HG02678 (cell line): ENCODE data around the gene EVX2.

Source experiments
- ATAC-seq: cut with Tn5 transposase; IDR thresholded peaks from one replicate; pipeline ENCODE4 v1.9.1; 2021; ENCODE audit warnings: mild to moderate bottlenecking, moderate library complexity; ENCODE audit not compliant: unreplicated experiment

EVX2 gene

DNA sequence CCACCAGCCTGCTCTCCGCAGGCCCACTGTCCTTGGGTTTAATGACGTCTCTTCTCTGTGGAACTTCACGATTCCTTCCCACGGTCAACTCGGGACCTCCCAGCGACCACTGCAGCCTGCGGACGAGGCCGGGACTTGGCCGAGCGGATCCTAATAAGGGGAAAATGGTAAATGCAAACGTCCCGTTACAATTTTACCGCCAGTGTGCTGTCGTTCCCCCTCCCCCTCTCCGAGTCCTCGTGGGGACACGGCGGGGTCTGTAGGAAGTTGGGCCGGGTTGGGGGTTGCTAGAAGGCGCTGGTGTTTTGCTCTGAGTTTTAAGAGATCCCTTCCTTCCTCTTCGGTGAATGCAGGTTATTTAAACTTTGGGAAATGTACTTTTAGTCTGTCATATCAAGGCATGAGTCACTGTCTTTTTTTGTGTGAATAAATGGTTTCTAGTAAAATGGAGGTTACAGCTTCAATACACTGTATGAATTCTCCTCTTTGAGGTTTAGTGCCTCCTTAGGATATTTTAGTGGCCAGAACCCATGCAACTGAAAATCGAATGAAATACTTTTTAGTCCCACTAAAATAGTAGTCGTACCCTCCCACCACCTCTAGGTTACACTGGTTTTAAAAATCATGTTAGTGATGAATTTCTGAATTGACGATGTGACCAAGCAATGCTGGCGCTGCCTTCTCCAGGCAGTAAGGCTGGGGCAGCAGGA is 25.6 kb upstream of the EVX2 start:
- ATAC-seq: no peak

- ATAC-seq: no peak
Observed at GRCh38 chr2:176107731-176108181, 24.0 kb upstream of the EVX2 start.

GRCh38 chr2:176106581-176107539 is 23.1 kb upstream of the EVX2 start, which contains the start of gene HOXD11:
HOXD11 (plus strand) TSS chr2:176107280; CDS start chr2:176107356, 76 bp downstream.
- no peak for ATAC-seq

- no peak for ATAC-seq
Observed at GRCh38 chr2:176105730-176106580, 22.2 kb upstream of the EVX2 start.

- ATAC-seq: no peak
Observed at GRCh38 chr2:176105078-176105729, 21.4 kb upstream of the EVX2 start.

DNA sequence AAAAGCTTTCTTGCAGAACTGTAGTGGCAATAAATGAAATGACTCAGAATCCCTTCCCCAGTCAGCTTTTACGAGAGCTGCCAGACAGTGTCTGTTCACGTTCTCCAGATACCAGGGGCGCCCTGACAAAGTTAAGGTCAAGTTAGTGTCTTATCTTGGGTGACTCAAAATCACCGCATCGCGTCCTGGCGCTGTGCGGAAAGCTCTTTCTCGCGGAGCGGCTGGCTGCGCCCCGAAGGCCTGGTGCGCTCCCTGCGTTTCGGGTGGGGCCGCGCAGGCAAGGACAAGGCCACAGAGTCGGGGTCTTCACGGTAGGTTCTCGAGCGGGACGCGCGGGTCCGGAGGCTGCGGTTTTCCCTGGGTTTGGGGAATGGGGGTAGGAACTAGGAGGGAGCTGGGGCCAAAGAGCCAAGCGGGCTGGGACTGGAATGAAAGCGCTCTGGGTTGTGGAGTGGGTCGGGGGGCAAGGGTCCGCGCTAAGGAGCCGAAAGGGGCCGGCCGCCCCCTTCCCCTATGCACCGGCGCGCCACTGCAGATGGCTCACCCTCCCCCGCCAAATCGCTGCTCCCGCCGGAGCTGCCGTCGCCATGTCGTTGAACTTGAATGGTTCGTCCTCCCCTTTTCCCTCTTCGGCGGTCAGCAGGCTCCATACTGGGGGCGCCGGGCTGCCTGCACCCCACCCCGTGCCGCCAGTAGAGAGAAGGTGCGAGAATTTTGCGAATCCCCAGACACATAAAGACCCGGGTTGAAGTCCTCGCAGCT is 20.7 kb upstream of the EVX2 start:
- ATAC-seq: no peak

DNA sequence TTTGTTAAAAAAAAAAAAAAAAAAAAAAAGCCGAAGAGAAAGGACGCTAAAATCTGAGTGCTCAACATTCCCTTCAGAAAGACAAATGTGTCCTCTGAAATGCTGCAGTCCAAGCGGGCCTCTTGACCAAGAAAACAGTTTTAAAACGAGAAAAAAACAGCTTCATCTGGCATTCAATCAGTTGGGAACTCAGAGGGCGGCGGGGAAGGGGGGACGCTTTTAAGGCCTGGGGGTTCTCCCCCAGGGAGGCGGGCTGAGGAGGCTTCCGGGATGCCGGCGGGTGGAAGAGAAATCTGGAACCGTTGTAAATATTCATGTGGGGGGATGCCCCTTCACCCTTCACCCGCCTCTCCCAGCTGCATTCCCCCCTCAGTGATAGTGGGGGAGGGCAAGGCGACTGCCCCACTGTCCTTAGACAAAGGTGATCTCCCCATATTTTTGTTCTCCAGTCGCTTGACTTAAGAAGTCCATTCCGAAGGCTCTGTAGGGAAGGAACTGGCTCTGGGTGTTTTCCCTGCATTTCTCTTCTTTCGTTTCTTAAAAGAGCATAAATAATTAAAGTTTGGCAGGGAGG is 20.1 kb upstream of the EVX2 start:
- no peak for ATAC-seq

GRCh38 chr2:176103194-176103593 is 19.4 kb upstream of the EVX2 start:
- ATAC-seq: no peak

DNA sequence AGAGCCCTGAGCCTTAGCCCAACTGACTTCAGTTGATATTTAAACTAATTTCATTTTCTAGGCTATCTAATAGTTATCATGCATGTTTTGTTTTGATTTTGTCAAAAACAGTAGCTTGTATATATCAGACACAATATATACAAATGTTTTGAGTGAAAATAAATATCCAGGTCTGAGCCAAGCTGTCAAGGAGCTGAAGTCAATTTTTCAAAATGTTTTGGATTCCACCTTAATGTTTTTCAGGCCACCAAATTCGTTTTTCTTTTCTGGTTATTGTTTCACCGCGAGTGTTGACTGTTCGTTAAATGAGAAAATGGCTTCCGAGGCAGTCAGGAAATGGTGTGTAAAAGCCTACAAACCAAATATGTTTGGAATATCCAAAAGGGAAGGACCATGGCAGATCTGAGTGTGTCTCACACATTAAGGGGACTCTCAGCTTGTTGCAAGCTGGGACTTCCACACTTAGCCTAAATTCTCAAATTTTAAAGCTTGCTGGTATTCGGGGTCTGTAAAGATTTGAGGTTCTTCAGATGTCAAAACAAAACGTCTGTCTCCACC is 18.6 kb upstream of the EVX2 start:
- no peak for ATAC-seq

- no peak for ATAC-seq
Observed at GRCh38 chr2:176101842-176102241, 18.1 kb upstream of the EVX2 start.

- no peak for ATAC-seq
Observed at GRCh38 chr2:176101216-176101830, 17.6 kb upstream of the EVX2 start.

DNA sequence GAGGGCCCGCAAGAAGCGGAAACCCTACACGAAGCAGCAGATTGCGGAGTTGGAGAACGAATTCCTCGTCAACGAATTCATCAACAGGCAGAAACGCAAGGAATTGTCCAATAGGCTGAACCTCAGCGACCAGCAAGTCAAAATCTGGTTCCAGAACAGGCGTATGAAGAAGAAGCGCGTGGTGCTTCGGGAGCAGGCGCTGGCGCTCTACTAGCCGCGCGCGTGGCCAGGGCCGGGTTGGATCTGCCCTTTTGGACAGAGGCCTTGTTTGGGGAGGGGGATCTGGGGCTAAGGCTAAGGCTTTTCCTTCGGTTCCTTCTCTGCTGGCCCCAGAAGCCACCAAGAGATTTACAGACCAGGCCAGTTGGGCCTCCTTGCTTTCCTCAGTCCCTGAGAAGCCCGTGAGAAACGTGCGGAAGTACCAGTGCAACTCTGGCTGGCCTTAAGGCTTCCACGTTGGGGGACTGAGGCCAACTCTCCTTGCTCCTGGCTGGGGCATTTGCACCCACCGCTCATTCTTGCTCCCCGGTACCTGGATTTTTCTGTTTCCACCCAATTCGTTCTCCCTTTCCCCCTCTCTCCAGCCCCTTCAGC is 16.9 kb upstream of the EVX2 start:
- no peak for ATAC-seq

DNA sequence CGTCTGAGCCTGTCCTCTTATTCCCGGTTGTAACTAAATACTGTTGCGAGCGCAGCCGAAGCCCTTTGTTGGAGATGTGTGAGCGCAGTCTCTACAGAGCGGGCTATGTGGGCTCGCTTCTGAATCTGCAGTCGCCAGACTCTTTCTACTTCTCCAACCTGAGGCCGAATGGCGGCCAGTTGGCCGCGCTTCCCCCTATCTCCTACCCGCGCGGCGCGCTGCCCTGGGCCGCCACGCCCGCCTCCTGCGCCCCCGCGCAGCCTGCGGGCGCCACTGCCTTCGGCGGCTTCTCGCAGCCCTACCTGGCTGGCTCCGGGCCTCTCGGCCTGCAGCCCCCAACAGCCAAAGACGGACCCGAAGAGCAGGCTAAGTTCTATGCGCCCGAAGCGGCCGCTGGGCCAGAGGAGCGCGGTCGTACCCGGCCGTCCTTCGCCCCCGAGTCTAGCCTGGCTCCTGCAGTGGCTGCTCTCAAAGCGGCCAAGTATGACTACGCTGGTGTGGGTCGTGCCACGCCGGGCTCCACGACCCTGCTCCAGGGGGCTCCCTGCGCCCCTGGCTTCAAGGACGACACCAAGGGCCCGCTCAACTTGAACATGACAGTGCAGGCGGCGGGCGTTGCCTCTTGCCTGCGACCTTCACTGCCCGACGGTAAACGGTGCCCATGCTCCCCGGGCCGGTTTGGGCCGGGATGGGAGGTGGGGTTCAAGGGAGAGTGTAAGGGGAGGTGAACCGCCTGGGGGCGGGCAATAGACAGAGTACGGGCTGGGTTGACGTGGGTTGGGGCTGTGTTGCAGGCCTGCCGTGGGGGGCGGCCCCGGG is 16.2 kb upstream of the EVX2 start, which contains the start of gene HOXD12:
Gene HOXD12, plus strand, starts transcription at position 68 of the 819 bp plus-strand sequence. Its CDS starts 7 bp downstream, at position 75.
- ATAC-seq: no peak

- ATAC-seq: no peak
Observed at GRCh38 chr2:176099159-176099727, 15.5 kb upstream of the EVX2 start.

- ATAC-seq: no peak
Observed at GRCh38 chr2:176098366-176099158, 14.8 kb upstream of the EVX2 start.

- no peak for ATAC-seq
Observed at GRCh38 chr2:176097820-176098365, 14.1 kb upstream of the EVX2 start.
